Stimulated activated CD8-positive, alpha-beta memory T cell treated with anti-CD3 and anti-CD28 coated beads, Interleukin-12 subunit alpha, Interleukin-12 subunit beta, amount 100 ng/mL, for 24 hours (primary cell): ENCODE results near the gene CDX1.

Experiments used
- DNase-seq: peaks from one replicate; pipeline ENCODE4 v3.0.0-alpha.2; 2020; ENCODE audit errors: extremely low read depth

CDX1 gene

GRCh38 chr5:150162142-150162513, 4.5 kb upstream of the CDX1 start:
- no peak for DNase-seq

- DNase-seq: no peak
Measured at GRCh38 chr5:150163035-150163434, 3.5 kb upstream of the CDX1 start.

GRCh38 chr5:150163547-150164059, 3.0 kb upstream of the CDX1 start:
- no peak for DNase-seq

- DNase-seq: no peak
Measured at GRCh38 chr5:150164211-150164980, 2.2 kb upstream of the CDX1 start.

- no peak for DNase-seq
Measured at GRCh38 chr5:150166037-150166649, 435 bp upstream of the CDX1 start.

GRCh38 chr5:150167512-150167850, 903 bp downstream of the CDX1 start:
- DNase-seq: no peak

GRCh38 chr5:150167908-150168307, 1.3 kb downstream of the CDX1 start:
- no peak for DNase-seq

GRCh38 chr5:150168864-150169263, 2.3 kb downstream of the CDX1 start:
- DNase-seq: no peak

- DNase-seq: no peak
Measured at GRCh38 chr5:150172145-150172544, 5.6 kb downstream of the CDX1 start.

- no peak for DNase-seq
Measured at GRCh38 chr5:150172556-150172955, 6.0 kb downstream of the CDX1 start.

GRCh38 chr5:150173161-150173560, 6.6 kb downstream of the CDX1 start:
- no peak for DNase-seq

- no peak for DNase-seq
Measured at GRCh38 chr5:150174285-150174684, 7.7 kb downstream of the CDX1 start.

GRCh38 chr5:150175076-150175475, 8.5 kb downstream of the CDX1 start:
- no peak for DNase-seq

- DNase-seq: no peak
Measured at GRCh38 chr5:150175536-150175935, 9.0 kb downstream of the CDX1 start.

GRCh38 chr5:150176745-150177477, 10.3 kb downstream of the CDX1 start:
- DNase-seq: no peak

- no peak for DNase-seq
Measured at GRCh38 chr5:150177721-150178120, 11.1 kb downstream of the CDX1 start.

- no peak for DNase-seq
Measured at GRCh38 chr5:150178262-150178661, 11.7 kb downstream of the CDX1 start.

GRCh38 chr5:150179019-150179620, 12.5 kb downstream of the CDX1 start:
- no peak for DNase-seq

GRCh38 chr5:150180241-150181026, 13.9 kb downstream of the CDX1 start:
- no peak for DNase-seq

GRCh38 chr5:150181027-150181426, 14.4 kb downstream of the CDX1 start:
- DNase-seq: no peak

- no peak for DNase-seq
Measured at GRCh38 chr5:150181766-150182545, 15.4 kb downstream of the CDX1 start.
